Measurements from ENCODE around the gene RANGAP1.

DNA sequence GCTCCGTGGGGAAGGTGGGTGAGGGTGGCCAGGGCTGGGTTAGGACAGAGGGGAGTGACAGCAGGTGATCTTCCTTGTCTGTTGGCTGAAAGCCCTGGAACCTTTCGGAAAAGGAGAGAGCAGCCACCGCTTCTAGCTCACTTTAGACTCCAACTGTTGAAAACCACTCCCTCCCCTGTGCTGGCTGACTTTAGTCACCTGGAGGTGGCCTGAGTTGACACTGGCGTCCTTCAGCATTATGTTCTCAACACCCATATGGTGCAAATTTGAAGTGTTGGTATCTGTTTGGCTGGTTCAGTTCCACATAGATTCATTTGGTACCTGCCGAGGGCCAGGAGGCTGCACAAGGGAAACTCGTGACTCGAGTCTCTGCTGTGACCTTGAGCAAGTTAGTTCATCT lies 44.2 kb upstream of the RANGAP1 start:
- TF ChIP-seq, protein P1, sequence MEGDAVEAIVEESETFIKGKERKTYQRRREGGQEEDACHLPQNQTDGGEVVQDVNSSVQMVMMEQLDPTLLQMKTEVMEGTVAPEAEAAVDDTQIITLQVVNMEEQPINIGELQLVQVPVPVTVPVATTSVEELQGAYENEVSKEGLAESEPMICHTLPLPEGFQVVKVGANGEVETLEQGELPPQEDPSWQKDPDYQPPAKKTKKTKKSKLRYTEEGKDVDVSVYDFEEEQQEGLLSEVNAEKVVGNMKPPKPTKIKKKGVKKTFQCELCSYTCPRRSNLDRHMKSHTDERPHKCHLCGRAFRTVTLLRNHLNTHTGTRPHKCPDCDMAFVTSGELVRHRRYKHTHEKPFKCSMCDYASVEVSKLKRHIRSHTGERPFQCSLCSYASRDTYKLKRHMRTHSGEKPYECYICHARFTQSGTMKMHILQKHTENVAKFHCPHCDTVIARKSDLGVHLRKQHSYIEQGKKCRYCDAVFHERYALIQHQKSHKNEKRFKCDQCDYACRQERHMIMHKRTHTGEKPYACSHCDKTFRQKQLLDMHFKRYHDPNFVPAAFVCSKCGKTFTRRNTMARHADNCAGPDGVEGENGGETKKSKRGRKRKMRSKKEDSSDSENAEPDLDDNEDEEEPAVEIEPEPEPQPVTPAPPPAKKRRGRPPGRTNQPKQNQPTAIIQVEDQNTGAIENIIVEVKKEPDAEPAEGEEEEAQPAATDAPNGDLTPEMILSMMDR (IDR thresholded peaks at IDR 0.05 in 4 of 5, conservative IDR thresholded peaks at IDR 0.05 in 1 of 5), result no peak
- no peak for TF ChIP-seq POLR2A (IDR thresholded peaks at IDR 0.05)

All from gastrocnemius medialis (tissue), 4 donors.